GM12878 (cell line): ENCODE data around the gene CTBP1. TPM values are rescaled to one million over a fixed set of nuclear protein-coding genes. Genes with fewer than 3 reads are reported as not detected.

ENCODE experiments used
- ASH2L ChIP-seq: fragments of 300-600, 200-600 bp; sonication (generic); IDR thresholded peaks from 2 replicates; pipeline ENCODE4 v1.6.1; 2017; ENCODE audit warnings: low read depth, mild to moderate bottlenecking, borderline replicate concordance
- E2F4 ChIP-seq: IDR thresholded peaks from 2 replicates; pipeline ENCODE4 v1.6.1; 2012; ENCODE audit warnings: low read depth, low read length, improper control_type of control experiment
- EP300 ChIP-seq, 2 experiments: fragments of 150-350 bp in 1 of 2; IDR thresholded peaks; 2 replicates each; pipeline ENCODE4 v1.6.1; 2011 to 2012; ENCODE audit warnings: low read depth in 2 of 2, low read length in 2 of 2, borderline replicate concordance in 1 of 2, improper control_type of control experiment in 1 of 2, inconsistent platforms in 1 of 2; ENCODE audit not compliant: control insufficient read depth in 1 of 2
- LARP7 ChIP-seq: fragments of 450-650 bp; IDR thresholded peaks from 2 replicates; pipeline ENCODE4 v1.6.1; 2017; ENCODE audit warnings: mild to moderate bottlenecking
- MEF2B ChIP-seq: fragments of 450-650 bp; IDR thresholded peaks from 2 replicates; pipeline ENCODE4 v1.6.1; 2018; ENCODE audit warnings: mild to moderate bottlenecking, moderate library complexity; ENCODE audit not compliant: partially characterized antibody, poor library complexity, severe bottlenecking
- NBN ChIP-seq: fragments of 450-650 bp; IDR thresholded peaks from 2 replicates; pipeline ENCODE4 v1.6.1; 2016
- NFIC ChIP-seq: IDR thresholded peaks from 2 replicates; pipeline ENCODE4 v1.6.1; 2012; ENCODE audit warnings: low read depth, mild to moderate bottlenecking, inconsistent platforms, low read length, moderate library complexity
- NKRF ChIP-seq: fragments of 450-650 bp; conservative IDR thresholded peaks from 2 replicates; pipeline ENCODE4 v1.6.1; 2017; ENCODE audit warnings: mild to moderate bottlenecking, moderate library complexity
- NR2C2 ChIP-seq: IDR thresholded peaks from 2 replicates; pipeline ENCODE4 v1.6.1; 2011; ENCODE audit warnings: borderline replicate concordance, low read depth; ENCODE audit not compliant: control insufficient read depth, insufficient read length
- NR2F1 ChIP-seq: fragments of 450-650 bp; conservative IDR thresholded peaks from 2 replicates; pipeline ENCODE4 v1.6.1; 2017; ENCODE audit warnings: mild to moderate bottlenecking
- PBX3 ChIP-seq: IDR thresholded peaks from 2 replicates; pipeline ENCODE4 v1.6.1; 2011; ENCODE audit warnings: mild to moderate bottlenecking, low read depth, low read length, moderate library complexity; ENCODE audit not compliant: insufficient replicate concordance
- POU2F2 ChIP-seq: IDR thresholded peaks from 3 replicates; pipeline ENCODE4 v1.6.1; 2011; ENCODE audit warnings: low read depth, mild to moderate bottlenecking, low read length, borderline replicate concordance
- RELA ChIP-seq: fragments of 450-650 bp; IDR thresholded peaks from 2 replicates; pipeline ENCODE4 v1.8.0; 2014; ENCODE audit warnings: borderline replicate concordance; ENCODE audit not compliant: partially characterized antibody
- SP1 ChIP-seq: IDR thresholded peaks from one replicate; pipeline ENCODE4 v1.6.1; 2011; ENCODE audit warnings: low read depth, low read length
- TCF12 ChIP-seq: IDR thresholded peaks from 2 replicates; pipeline ENCODE4 v1.6.1; 2011; ENCODE audit warnings: low read depth, mild to moderate bottlenecking, low read length
- YBX1 ChIP-seq: fragments of 450-650 bp; IDR thresholded peaks from 2 replicates; pipeline ENCODE4 v1.6.1; 2016; ENCODE audit warnings: antibody characterized with exemption
- ZBED1 ChIP-seq: IDR thresholded peaks from 2 replicates; pipeline ENCODE4 v1.6.1; 2016; ENCODE audit warnings: borderline replicate concordance
- ZNF207 ChIP-seq: fragments of 450-650 bp; IDR thresholded peaks from 2 replicates; pipeline ENCODE4 v1.6.1; 2014; ENCODE audit warnings: antibody characterized with exemption, mild to moderate bottlenecking, borderline replicate concordance
- polyA plus RNA-seq, 11 experiments: library from polyadenylated mRNA; depleted of rRNA in 4 of 11; unstranded in 6 of 11; stranded (reverse) in 5 of 11; fragments of >200 nt; fragmentation: Nextera tagmentation in 4 of 11; fragmentation: Illumina TruSeq in 1 of 11; extraction: Ambion mirVana in 4 of 11; extraction: Trizol in 1 of 11; gene quantifications; 1 replicate in 1 of 11; 2 replicates in 10 of 11; pipeline versions ENCODE4 v1.2.1 to v1.2.3, GENCODE V29; 2011 to 2016; ENCODE audit warnings: inconsistent platforms in 2 of 11, missing spikeins in 2 of 11, low read depth in 1 of 11
- total RNA-seq, 4 experiments: library from RNA; depleted of rRNA in 3 of 4; stranded (reverse); fragments of >200 nt in 3 of 4; fragmentation: Illumina TruSeq in 1 of 4; extraction: Trizol in 1 of 4; gene quantifications; 2 replicates each; pipeline versions ENCODE4 v1.2.1 to v1.2.3, GENCODE V29; 2013 to 2021
- TF ChIP-seq, protein P1 (sequence below): fragments of 450-650 bp; IDR thresholded peaks from 2 replicates; pipeline ENCODE4 v1.6.1; 2017; ENCODE audit warnings: mild to moderate bottlenecking, moderate library complexity
- TF ChIP-seq, protein P2 (sequence below), 3 experiments: IDR thresholded peaks in 2 of 3; conservative IDR thresholded peaks in 1 of 3; 2 replicates each; pipeline ENCODE4 v1.5.1; 2011; ENCODE audit warnings: low read depth in 3 of 3, low read length in 3 of 3, mild to moderate bottlenecking in 3 of 3, control low read depth in 2 of 3, moderate library complexity in 2 of 3, inconsistent platforms in 1 of 3, mixed read lengths in 1 of 3; ENCODE audit not compliant: control insufficient read depth in 2 of 3, insufficient read depth in 1 of 3; ENCODE audit errors: extremely low read depth in 1 of 3

Gene CTBP1
- total and polyA plus RNA-seq, 10 of the 15 experiments (the other 5 are each of a cell fraction or from before 2014, with no cell fraction given): 7.4 to 182 (median 63.1) TPM

DNA sequence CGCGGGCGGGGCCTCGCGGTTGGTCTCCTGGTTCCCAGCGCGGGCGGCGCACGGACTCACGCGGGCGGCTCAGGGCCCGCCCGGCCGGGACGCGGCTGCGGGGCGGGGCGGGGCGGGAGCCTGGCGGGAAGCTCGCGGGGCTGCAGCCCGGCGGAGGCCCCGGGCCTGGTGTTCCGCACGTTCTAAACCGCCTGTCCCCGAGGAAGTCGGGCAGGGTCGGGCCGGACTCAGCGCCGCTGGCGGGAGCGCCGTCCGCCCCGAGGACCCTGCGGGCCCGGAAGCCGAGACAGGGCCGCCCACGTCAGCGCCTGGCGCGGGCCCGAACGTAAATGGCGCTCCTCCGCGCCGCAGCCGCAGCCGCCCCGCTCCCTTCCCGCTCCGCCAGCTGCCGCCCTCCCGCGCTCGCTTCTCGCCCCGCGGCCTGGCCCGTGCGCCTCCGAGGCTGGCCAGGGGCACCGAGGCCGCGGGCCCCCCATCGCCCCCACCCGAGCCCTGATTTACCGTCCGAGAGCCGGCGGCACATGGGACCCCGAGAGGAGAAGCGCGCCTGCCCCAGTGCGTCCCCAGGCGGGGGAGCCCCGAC is 309 bp upstream of the CTBP1 start (continued):
- peak; percentile 29 for TF ChIP-seq RELA
- TF ChIP-seq ZNF207: no peak; the same call in 1 of the 2 replicates
- TF ChIP-seq PBX3: no peak
- peak; percentile 97 for TF ChIP-seq LARP7
- no peak for TF ChIP-seq MEF2B
- TF ChIP-seq NR2C2: no peak
- no peak; the same call in none of the 2 replicates for TF ChIP-seq NKRF
- no peak for TF ChIP-seq NFIC
- no peak for TF ChIP-seq E2F4
- TF ChIP-seq NR2F1: peak; percentile 72
- TF ChIP-seq NBN: no peak
- peak; percentile 53; the same call in 1 of the 2 replicates for TF ChIP-seq TCF12
- no peak for TF ChIP-seq EP300 (IDR thresholded peaks at IDR 0.05; ENCODE audit: borderline replicate concordance in 1 of 2, control insufficient read depth in 1 of 2, low read depth in 2 of 2, low read length in 2 of 2)
- peak; percentile 49 for TF ChIP-seq POU2F2
- no peak for TF ChIP-seq ZBED1
- TF ChIP-seq, protein P1, sequence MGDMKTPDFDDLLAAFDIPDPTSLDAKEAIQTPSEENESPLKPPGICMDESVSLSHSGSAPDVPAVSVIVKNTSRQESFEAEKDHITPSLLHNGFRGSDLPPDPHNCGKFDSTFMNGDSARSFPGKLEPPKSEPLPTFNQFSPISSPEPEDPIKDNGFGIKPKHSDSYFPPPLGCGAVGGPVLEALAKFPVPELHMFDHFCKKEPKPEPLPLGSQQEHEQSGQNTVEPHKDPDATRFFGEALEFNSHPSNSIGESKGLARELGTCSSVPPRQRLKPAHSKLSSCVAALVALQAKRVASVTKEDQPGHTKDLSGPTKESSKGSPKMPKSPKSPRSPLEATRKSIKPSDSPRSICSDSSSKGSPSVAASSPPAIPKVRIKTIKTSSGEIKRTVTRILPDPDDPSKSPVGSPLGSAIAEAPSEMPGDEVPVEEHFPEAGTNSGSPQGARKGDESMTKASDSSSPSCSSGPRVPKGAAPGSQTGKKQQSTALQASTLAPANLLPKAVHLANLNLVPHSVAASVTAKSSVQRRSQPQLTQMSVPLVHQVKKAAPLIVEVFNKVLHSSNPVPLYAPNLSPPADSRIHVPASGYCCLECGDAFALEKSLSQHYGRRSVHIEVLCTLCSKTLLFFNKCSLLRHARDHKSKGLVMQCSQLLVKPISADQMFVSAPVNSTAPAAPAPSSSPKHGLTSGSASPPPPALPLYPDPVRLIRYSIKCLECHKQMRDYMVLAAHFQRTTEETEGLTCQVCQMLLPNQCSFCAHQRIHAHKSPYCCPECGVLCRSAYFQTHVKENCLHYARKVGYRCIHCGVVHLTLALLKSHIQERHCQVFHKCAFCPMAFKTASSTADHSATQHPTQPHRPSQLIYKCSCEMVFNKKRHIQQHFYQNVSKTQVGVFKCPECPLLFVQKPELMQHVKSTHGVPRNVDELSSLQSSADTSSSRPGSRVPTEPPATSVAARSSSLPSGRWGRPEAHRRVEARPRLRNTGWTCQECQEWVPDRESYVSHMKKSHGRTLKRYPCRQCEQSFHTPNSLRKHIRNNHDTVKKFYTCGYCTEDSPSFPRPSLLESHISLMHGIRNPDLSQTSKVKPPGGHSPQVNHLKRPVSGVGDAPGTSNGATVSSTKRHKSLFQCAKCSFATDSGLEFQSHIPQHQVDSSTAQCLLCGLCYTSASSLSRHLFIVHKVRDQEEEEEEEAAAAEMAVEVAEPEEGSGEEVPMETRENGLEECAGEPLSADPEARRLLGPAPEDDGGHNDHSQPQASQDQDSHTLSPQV: no peak
- no peak for TF ChIP-seq ASH2L
- TF ChIP-seq SP1: no peak
- TF ChIP-seq, protein P2, sequence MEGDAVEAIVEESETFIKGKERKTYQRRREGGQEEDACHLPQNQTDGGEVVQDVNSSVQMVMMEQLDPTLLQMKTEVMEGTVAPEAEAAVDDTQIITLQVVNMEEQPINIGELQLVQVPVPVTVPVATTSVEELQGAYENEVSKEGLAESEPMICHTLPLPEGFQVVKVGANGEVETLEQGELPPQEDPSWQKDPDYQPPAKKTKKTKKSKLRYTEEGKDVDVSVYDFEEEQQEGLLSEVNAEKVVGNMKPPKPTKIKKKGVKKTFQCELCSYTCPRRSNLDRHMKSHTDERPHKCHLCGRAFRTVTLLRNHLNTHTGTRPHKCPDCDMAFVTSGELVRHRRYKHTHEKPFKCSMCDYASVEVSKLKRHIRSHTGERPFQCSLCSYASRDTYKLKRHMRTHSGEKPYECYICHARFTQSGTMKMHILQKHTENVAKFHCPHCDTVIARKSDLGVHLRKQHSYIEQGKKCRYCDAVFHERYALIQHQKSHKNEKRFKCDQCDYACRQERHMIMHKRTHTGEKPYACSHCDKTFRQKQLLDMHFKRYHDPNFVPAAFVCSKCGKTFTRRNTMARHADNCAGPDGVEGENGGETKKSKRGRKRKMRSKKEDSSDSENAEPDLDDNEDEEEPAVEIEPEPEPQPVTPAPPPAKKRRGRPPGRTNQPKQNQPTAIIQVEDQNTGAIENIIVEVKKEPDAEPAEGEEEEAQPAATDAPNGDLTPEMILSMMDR (IDR thresholded peaks at IDR 0.05 in 2 of 3, conservative IDR thresholded peaks at IDR 0.05 in 1 of 3; ENCODE audit: control insufficient read depth in 2 of 3, extremely low read depth in 1 of 3, insufficient read depth in 1 of 3, low read depth in 3 of 3, low read length in 3 of 3): no peak
- no peak for TF ChIP-seq YBX1
